HepG2 (cell line): ENCODE results near the gene CSKMT. TPM values are rescaled to one million over a fixed set of nuclear protein-coding genes. Genes with fewer than 3 reads are reported as not detected.

Source experiments
- BCL3 ChIP-seq: sonication (generic); formaldehyde crosslinking; IDR thresholded peaks from 2 replicates; pipeline ENCODE4 v1.5.1; 2020; ENCODE audit warnings: mild to moderate bottlenecking, missing genetic modification reagents, moderate library complexity
- DNMT3B ChIP-seq: conservative IDR thresholded peaks from 2 replicates; pipeline ENCODE4 v1.6.1; 2016; ENCODE audit warnings: missing biosample characterization, control low read depth
- HHEX ChIP-seq: IDR thresholded peaks from 2 replicates; pipeline ENCODE4 v1.6.1; 2016; ENCODE audit warnings: control low read depth
- HOXA9 ChIP-seq: sonication (generic); formaldehyde crosslinking; IDR thresholded peaks from 2 replicates; pipeline ENCODE4 v1.8.1; 2022; ENCODE audit warnings: missing genetic modification reagents, mild to moderate bottlenecking, moderate library complexity, borderline replicate concordance
- IRX3 ChIP-seq: sonication (generic); formaldehyde crosslinking; IDR thresholded peaks from 2 replicates; pipeline ENCODE4 v1.8.1; 2023; ENCODE audit warnings: mild to moderate bottlenecking, low read depth, missing genetic modification reagents, borderline replicate concordance
- LRRFIP1 ChIP-seq: sonication (generic); formaldehyde crosslinking; conservative IDR thresholded peaks from 2 replicates; pipeline ENCODE4 v1.4.0; 2020; ENCODE audit warnings: missing genetic modification reagents
- MTA1 ChIP-seq: sonication (generic); formaldehyde crosslinking; IDR thresholded peaks from 2 replicates; pipeline ENCODE4 v1.4.0; 2020; ENCODE audit warnings: missing genetic modification reagents, mild to moderate bottlenecking, borderline replicate concordance
- NFKB2 ChIP-seq: sonication (generic); formaldehyde crosslinking; IDR thresholded peaks from 2 replicates; pipeline ENCODE4 v1.4.0; 2020; ENCODE audit warnings: missing genetic modification reagents, borderline replicate concordance
- PRDM15 ChIP-seq: sonication (generic); formaldehyde crosslinking; IDR thresholded peaks from 2 replicates; pipeline ENCODE4 v1.4.0; 2020; ENCODE audit warnings: missing genetic modification reagents
- RXRA ChIP-seq: sonication (generic); formaldehyde crosslinking; IDR thresholded peaks from 2 replicates; pipeline ENCODE4 v1.5.1; 2020; ENCODE audit warnings: missing genetic modification reagents
- SNAI1 ChIP-seq: sonication (generic); formaldehyde crosslinking; IDR thresholded peaks from 2 replicates; pipeline ENCODE4 v1.5.0; 2020; ENCODE audit warnings: mild to moderate bottlenecking, missing genetic modification reagents, borderline replicate concordance
- SP5 ChIP-seq: IDR thresholded peaks from 2 replicates; pipeline ENCODE4 v1.6.1; 2016; ENCODE audit warnings: low read depth, borderline replicate concordance
- SSRP1 ChIP-seq: IDR thresholded peaks from 2 replicates; pipeline ENCODE4 v1.6.1; 2016; ENCODE audit warnings: control low read depth
- TEAD2 ChIP-seq: sonication (generic); formaldehyde crosslinking; IDR thresholded peaks from 2 replicates; pipeline ENCODE4 v1.9.0; 2021; ENCODE audit warnings: missing genetic modification reagents
- TMF1 ChIP-seq: sonication (generic); formaldehyde crosslinking; IDR thresholded peaks from 2 replicates; pipeline ENCODE4 v1.8.1; 2022; ENCODE audit warnings: low read depth, missing genetic modification reagents
- ZEB1 ChIP-seq: IDR thresholded peaks from 2 replicates; pipeline ENCODE4 v1.6.1; 2012; ENCODE audit warnings: mild to moderate bottlenecking, low read depth, inconsistent platforms; ENCODE audit not compliant: insufficient replicate concordance
- ZFP36 ChIP-seq: fragments of 150-350 bp; IDR thresholded peaks from 2 replicates; pipeline ENCODE4 v1.6.1; 2018; ENCODE audit warnings: borderline replicate concordance, low read length, low read depth; ENCODE audit not compliant: partially characterized antibody
- ZNF44 ChIP-seq: sonication (generic); formaldehyde crosslinking; IDR thresholded peaks from 2 replicates; pipeline ENCODE4 v1.5.1; 2020; ENCODE audit warnings: mild to moderate bottlenecking, missing genetic modification reagents
- ZNF547 ChIP-seq: sonication (generic); formaldehyde crosslinking; IDR thresholded peaks from 2 replicates; pipeline ENCODE4 v1.5.1; 2020; ENCODE audit warnings: mild to moderate bottlenecking, missing genetic modification reagents
- ZNF572 ChIP-seq: sonication (generic); formaldehyde crosslinking; IDR thresholded peaks from 2 replicates; pipeline ENCODE4 v1.5.1; 2020; ENCODE audit warnings: mild to moderate bottlenecking, missing genetic modification reagents
- ZNF781 ChIP-seq: sonication (generic); formaldehyde crosslinking; IDR thresholded peaks from 2 replicates; pipeline ENCODE4 v1.5.1; 2020; ENCODE audit warnings: borderline replicate concordance, mild to moderate bottlenecking, missing genetic modification reagents; ENCODE audit errors: not compliant biosample characterization
- ZNF816 ChIP-seq: sonication (generic); formaldehyde crosslinking; IDR thresholded peaks from 2 replicates; pipeline ENCODE4 v1.8.0; 2022; ENCODE audit warnings: missing genetic modification reagents, mild to moderate bottlenecking, borderline replicate concordance
- polyA plus RNA-seq, 8 experiments: library from polyadenylated mRNA; depleted of rRNA in 3 of 8; stranded (reverse) in 7 of 8; unstranded in 1 of 8; fragments of >200 nt; fragmentation: Illumina TruSeq in 4 of 8; extraction: Trizol in 4 of 8; gene quantifications; 2 replicates each; pipeline versions ENCODE4 v1.2.1 to v1.2.3, GENCODE V29; 2011 to 2016; ENCODE audit warnings: low read depth in 4 of 8, missing spikeins in 1 of 8, mixed read lengths in 1 of 8; ENCODE audit not compliant: insufficient read depth in 1 of 8
- total RNA-seq, 5 experiments: library from RNA; depleted of rRNA; stranded (reverse); fragments of >200 nt; fragmentation: Illumina TruSeq; extraction: Trizol; gene quantifications; 2 replicates each; pipeline ENCODE4 v1.2.3, GENCODE V29; 2016; ENCODE audit warnings: low read depth in 1 of 5

CSKMT gene
- total and polyA plus RNA-seq, 2 of the 13 experiments (the other 11 are each of a cell fraction or from before 2014, with no cell fraction given): 7.6 to 31.8 TPM

DNA sequence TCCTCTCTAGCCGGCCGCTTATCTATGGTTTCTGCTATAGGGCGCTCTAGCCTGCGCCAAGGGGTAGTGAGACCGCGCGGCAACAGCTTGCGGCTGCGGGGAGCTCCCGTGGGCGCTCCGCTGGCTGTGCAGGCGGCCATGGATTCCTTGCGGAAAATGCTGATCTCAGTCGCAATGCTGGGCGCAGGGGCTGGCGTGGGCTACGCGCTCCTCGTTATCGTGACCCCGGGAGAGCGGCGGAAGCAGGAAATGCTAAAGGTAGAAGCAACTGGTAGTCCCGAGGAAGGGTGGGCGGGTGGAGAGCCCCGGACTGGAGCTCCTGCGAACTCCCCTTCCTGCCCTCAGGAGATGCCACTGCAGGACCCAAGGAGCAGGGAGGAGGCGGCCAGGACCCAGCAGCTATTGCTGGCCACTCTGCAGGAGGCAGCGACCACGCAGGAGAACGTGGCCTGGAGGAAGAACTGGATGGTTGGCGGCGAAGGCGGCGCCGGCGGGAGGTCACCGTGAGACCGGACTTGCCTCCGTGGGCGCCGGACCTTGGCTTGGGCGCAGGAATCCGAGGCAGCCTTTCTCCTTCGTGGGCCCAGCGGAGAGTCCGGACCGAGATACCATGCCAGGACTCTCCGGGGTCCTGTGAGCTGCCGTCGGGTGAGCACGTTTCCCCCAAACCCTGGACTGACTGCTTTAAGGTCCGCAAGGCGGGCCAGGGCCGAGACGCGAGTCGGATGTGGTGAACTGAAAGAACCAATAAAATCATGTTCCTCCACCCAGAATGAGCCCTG is 6.7 kb downstream of the CSKMT start, which contains the start of the genes LBHD1 and UQCC3 (continued):
- TF ChIP-seq PRDM15 (CRISPR knock-in tag): peak; percentile 21; the same call in 1 of the 2 replicates
- TF ChIP-seq HOXA9: peak; percentile 65; the same call in 1 of the 2 replicates
- TF ChIP-seq ZFP36: no peak
- 0 out of 2 replicates have a peak, but pooled peaks have one; percentile 72 for TF ChIP-seq DNMT3B
- 0 out of 2 replicates have a peak, but pooled peaks have one; percentile 31 for TF ChIP-seq MTA1 (CRISPR knock-in tag)
- TF ChIP-seq ZNF547 (CRISPR knock-in tag): peak; percentile 34; the same call in 1 of the 2 replicates
- no peak for TF ChIP-seq TEAD2 (CRISPR knock-in tag)
- peak; percentile 53; the same call in 1 of the 2 replicates for TF ChIP-seq ZNF572 (CRISPR knock-in tag)
- TF ChIP-seq SSRP1 (CRISPR knock-in tag): peak; percentile 14; the same call in 1 of the 2 replicates
- peak; percentile 27; the same call in 1 of the 2 replicates for TF ChIP-seq ZNF44 (CRISPR knock-in tag)
- TF ChIP-seq ZEB1: peak; percentile 61
- TF ChIP-seq ZNF816: no peak
- 0 out of 2 replicates have a peak, but pooled peaks have one; percentile 43 for TF ChIP-seq TMF1 (CRISPR knock-in tag)
- no peak; the same call in 1 of the 2 replicates for TF ChIP-seq BCL3 (CRISPR knock-in tag)
- TF ChIP-seq ZNF781 (CRISPR knock-in tag): peak; percentile 44
- 0 out of 2 replicates have a peak, but pooled peaks have one; percentile 28 for TF ChIP-seq HHEX (CRISPR knock-in tag)
- no peak for TF ChIP-seq LRRFIP1 (CRISPR knock-in tag)
- TF ChIP-seq SNAI1: 0 out of 2 replicates have a peak, but pooled peaks have one; percentile 6
- TF ChIP-seq RXRA (CRISPR knock-in tag): peak; percentile 73
- TF ChIP-seq NFKB2 (CRISPR knock-in tag): no peak
- TF ChIP-seq SP5 (CRISPR knock-in tag): peak; percentile 11; the same call in 1 of the 2 replicates
- no peak for TF ChIP-seq IRX3
